HL-60 (cell line): Measurements from ENCODE around the gene SLC38A8.

ENCODE experiments used
- DNase-seq, 2 experiments: peaks; one replicate each; pipeline ENCODE4 v3.0.0-alpha.2; 2010 to 2020; ENCODE audit warnings: low read depth in 1 of 2, low spot score in 1 of 2
- H3K27ac ChIP-seq: fragments of 250-450 bp; sonication (Bioruptor Pico); replicated peaks from 2 replicates; pipeline ENCODE4 v1.5.1; 2020; ENCODE audit warnings: mild to moderate bottlenecking, moderate library complexity
- H3K27me3 ChIP-seq: fragments of 250-450 bp; sonication (Bioruptor Pico); 2 replicates; pipeline ENCODE4 v1.5.1; 2021; ENCODE audit warnings: mild to moderate bottlenecking, moderate library complexity; ENCODE audit not compliant: insufficient read depth, poor library complexity, severe bottlenecking
- H3K4me3 ChIP-seq: replicated peaks from 2 replicates; pipeline ENCODE4 v1.5.1; 2011; ENCODE audit warnings: mild to moderate bottlenecking, control low read depth, low read length; ENCODE audit not compliant: insufficient read depth
- GABPA ChIP-seq: IDR thresholded peaks from 2 replicates; pipeline ENCODE4 v1.6.1; 2012; ENCODE audit warnings: low read depth
- POLR2AphosphoS5 ChIP-seq: IDR thresholded peaks from 2 replicates; pipeline ENCODE4 v1.6.1; 2012; ENCODE audit warnings: low read depth
- SPI1 ChIP-seq: IDR thresholded peaks from 2 replicates; pipeline ENCODE4 v1.6.1; 2012; ENCODE audit warnings: low read depth, mild to moderate bottlenecking, borderline replicate concordance
- TF ChIP-seq, protein P1 (sequence below): IDR thresholded peaks from one replicate; pipeline ENCODE4 v1.5.1; 2011; ENCODE audit warnings: low read length, control low read depth, inconsistent platforms; ENCODE audit not compliant: insufficient read depth
- TF ChIP-seq, protein P2 (sequence below): IDR thresholded peaks from 2 replicates; pipeline ENCODE4 v1.6.1; 2012; ENCODE audit warnings: low read depth; ENCODE audit not compliant: insufficient replicate concordance

The SLC38A8 gene

DNA sequence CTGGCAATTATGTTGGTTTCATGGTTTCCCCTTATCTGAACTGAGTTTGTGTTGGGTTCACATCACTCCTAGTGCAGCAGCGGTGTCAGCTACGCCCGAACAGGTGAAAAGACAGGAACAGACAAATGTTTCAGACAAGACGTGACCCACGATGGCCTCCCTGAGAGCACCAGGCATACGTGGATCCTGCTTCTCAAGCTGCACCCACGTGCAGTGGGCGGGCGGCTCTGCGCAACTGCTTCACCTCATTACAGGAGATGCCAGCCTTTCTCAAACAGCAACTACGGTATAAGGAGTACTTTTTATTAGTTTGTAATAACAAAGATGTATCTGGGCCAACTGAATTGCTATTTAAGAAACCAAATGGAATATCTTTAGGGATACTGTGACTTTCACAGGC lies 32.8 kb upstream of the SLC38A8 start:
- no peak for TF ChIP-seq POLR2AphosphoS5
- no peak for TF ChIP-seq GABPA
- TF ChIP-seq, protein P1, sequence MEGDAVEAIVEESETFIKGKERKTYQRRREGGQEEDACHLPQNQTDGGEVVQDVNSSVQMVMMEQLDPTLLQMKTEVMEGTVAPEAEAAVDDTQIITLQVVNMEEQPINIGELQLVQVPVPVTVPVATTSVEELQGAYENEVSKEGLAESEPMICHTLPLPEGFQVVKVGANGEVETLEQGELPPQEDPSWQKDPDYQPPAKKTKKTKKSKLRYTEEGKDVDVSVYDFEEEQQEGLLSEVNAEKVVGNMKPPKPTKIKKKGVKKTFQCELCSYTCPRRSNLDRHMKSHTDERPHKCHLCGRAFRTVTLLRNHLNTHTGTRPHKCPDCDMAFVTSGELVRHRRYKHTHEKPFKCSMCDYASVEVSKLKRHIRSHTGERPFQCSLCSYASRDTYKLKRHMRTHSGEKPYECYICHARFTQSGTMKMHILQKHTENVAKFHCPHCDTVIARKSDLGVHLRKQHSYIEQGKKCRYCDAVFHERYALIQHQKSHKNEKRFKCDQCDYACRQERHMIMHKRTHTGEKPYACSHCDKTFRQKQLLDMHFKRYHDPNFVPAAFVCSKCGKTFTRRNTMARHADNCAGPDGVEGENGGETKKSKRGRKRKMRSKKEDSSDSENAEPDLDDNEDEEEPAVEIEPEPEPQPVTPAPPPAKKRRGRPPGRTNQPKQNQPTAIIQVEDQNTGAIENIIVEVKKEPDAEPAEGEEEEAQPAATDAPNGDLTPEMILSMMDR = no peak
- TF ChIP-seq SPI1 = no peak
- TF ChIP-seq, protein P2, sequence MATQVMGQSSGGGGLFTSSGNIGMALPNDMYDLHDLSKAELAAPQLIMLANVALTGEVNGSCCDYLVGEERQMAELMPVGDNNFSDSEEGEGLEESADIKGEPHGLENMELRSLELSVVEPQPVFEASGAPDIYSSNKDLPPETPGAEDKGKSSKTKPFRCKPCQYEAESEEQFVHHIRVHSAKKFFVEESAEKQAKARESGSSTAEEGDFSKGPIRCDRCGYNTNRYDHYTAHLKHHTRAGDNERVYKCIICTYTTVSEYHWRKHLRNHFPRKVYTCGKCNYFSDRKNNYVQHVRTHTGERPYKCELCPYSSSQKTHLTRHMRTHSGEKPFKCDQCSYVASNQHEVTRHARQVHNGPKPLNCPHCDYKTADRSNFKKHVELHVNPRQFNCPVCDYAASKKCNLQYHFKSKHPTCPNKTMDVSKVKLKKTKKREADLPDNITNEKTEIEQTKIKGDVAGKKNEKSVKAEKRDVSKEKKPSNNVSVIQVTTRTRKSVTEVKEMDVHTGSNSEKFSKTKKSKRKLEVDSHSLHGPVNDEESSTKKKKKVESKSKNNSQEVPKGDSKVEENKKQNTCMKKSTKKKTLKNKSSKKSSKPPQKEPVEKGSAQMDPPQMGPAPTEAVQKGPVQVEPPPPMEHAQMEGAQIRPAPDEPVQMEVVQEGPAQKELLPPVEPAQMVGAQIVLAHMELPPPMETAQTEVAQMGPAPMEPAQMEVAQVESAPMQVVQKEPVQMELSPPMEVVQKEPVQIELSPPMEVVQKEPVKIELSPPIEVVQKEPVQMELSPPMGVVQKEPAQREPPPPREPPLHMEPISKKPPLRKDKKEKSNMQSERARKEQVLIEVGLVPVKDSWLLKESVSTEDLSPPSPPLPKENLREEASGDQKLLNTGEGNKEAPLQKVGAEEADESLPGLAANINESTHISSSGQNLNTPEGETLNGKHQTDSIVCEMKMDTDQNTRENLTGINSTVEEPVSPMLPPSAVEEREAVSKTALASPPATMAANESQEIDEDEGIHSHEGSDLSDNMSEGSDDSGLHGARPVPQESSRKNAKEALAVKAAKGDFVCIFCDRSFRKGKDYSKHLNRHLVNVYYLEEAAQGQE = no peak

DNA sequence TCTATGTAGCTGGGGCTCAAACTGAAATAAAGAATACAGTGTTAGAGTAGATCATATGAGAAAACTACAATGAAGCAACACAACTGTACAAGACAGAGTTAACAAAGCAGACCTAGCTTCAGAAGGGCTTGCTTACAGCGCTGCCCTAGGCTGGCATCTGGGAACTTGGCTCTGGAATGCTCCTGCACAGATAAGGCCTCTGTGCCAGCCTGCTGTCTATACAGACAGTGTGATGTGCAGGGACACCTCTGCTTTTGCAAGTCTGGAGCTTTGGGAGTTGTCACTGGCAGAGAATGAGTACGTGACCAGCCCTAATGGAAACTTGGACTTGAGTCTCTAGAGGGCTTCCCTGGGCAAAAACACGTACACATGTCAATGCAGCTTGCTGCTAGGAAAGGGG lies 32.1 kb upstream of the SLC38A8 start:
- no peak overlapping the region for H3K4me3 ChIP-seq
- H3K27ac ChIP-seq = no peak overlapping the region
- no peaks in the 10 kb centered on the region for H3K27me3 ChIP-seq
- no peak for DNase-seq
- TF ChIP-seq, protein P2 = no peak
- no peak for TF ChIP-seq SPI1
- TF ChIP-seq, protein P1 = no peak
- TF ChIP-seq GABPA = no peak
- TF ChIP-seq POLR2AphosphoS5 = no peak

More for the DNA sequence above, 32.8 kb upstream of the SLC38A8 start:
- no peak for DNase-seq
- H3K4me3 ChIP-seq = no peak overlapping the region
- no peaks in the 10 kb centered on the region for H3K27me3 ChIP-seq
- no peak overlapping the region for H3K27ac ChIP-seq

DNA sequence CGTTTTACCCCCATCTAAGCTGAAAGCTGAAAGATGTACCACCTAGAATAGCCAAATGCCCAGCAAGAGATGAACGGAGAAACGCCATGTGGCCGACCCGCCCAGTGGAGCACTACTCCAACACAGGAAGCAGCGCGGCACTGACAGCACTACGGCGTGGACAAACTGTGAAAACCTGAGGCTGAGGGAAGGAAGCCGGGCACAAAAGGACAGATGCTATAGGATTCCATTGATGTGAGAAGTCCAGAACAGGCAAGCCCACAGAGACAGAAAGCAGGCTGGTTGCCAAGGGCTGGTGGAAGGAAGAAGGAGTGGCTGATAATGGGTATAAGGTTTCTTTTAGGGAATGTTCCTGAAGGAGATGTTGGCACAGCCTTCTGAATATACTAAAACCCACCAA lies 29.4 kb upstream of the SLC38A8 start:
- no peak overlapping the region for H3K27ac ChIP-seq
- TF ChIP-seq, protein P2 = no peak
- no peak for TF ChIP-seq GABPA
- TF ChIP-seq POLR2AphosphoS5 = no peak
- TF ChIP-seq SPI1 = no peak
- TF ChIP-seq, protein P1 = no peak
- no peaks in the 10 kb centered on the region for H3K27me3 ChIP-seq
- DNase-seq = no peak
- no peak overlapping the region for H3K4me3 ChIP-seq
